ENCODE results near the gene EPYC. TPM values are rescaled to one million over a fixed set of nuclear protein-coding genes. Genes with fewer than 3 reads are reported as not detected.

The EPYC gene
- total and polyA plus RNA-seq, 7 donors, result not detected

GRCh38 chr12:90964616-90965015 lies 40.2 kb downstream of the EPYC start:
- DNase-seq, result no peak
- TF ChIP-seq CTCF (IDR thresholded peaks at IDR 0.05), result no peak
- 56 to 65% (median 59%) methylated on average over 2 of the region's 2 CpGs for WGBS, 3 donors
- Histone ChIP-seq H3K27me3 (ENCODE audit: insufficient read depth in 3 of 3, low read length in 2 of 3) (no peaks in the 10 kb centered on the region), H3K4me3 (no peak overlapping the region), H3K27ac (no peak overlapping the region), H3K36me3 (ENCODE audit: insufficient read depth in 1 of 2, low read depth in 1 of 2) (no peaks in the 10 kb centered on the region), H3K9me3 (no peaks in the 10 kb centered on the region), H3K4me1 (no peaks in the 10 kb centered on the region)
- intact Hi-C loops (cut with DNase I), result no loop called here
- ATAC-seq, result no peak

- H3K36me3 ChIP-seq (ENCODE audit: insufficient read depth in 1 of 2, low read depth in 1 of 2), result no peaks in the 10 kb centered on the region
- H3K4me3 ChIP-seq, result no peak overlapping the region
- H3K9me3 ChIP-seq, result no peaks in the 10 kb centered on the region
- H3K27me3 ChIP-seq (ENCODE audit: insufficient read depth in 3 of 3, low read length in 2 of 3), result no peaks in the 10 kb centered on the region
- 56 to 62% (median 57%) methylated on average over 6 of the region's 6 CpGs for WGBS, 3 donors
- TF ChIP-seq CTCF (IDR thresholded peaks at IDR 0.05), result no peak
- no peak overlapping the region for H3K27ac ChIP-seq
- DNase-seq (no peak), ATAC-seq (peak in 2 of 4 donors; percentile 53 to 56)
- intact Hi-C loops (cut with DNase I), result no loop called here
- H3K4me1 ChIP-seq, result no peaks in the 10 kb centered on the region
Measured at GRCh38 chr12:90963946-90964345, 40.8 kb downstream of the EPYC start.

- no peak for ATAC-seq
Measured at GRCh38 chr12:90961154-90961553, 43.6 kb downstream of the EPYC start.

GRCh38 chr12:90959538-90960139 lies 45.1 kb downstream of the EPYC start:
- ATAC-seq (peak in 2 of 4 donors; percentile 49 to 79), DNase-seq (no peak)
- Histone ChIP-seq H3K27ac (no peak overlapping the region), H3K27me3 (ENCODE audit: insufficient read depth in 3 of 3, low read length in 2 of 3) (no peaks in the 10 kb centered on the region), H3K4me1 (no peaks in the 10 kb centered on the region), H3K9me3 (no peaks in the 10 kb centered on the region), H3K4me3 (no peak overlapping the region), H3K36me3 (ENCODE audit: insufficient read depth in 1 of 2, low read depth in 1 of 2) (no peaks in the 10 kb centered on the region)
- 3 to 17% (median 9%) methylated on average over 4 of the region's 4 CpGs for WGBS, 3 donors
- TF ChIP-seq CTCF (IDR thresholded peaks at IDR 0.05), result peak; percentile 70
- intact Hi-C loops (cut with DNase I), result no loop called here

More at GRCh38 chr12:90961154-90961553, 43.6 kb downstream of the EPYC start:
- Histone ChIP-seq H3K4me3 (no peak overlapping the region), H3K27me3 (ENCODE audit: insufficient read depth in 3 of 3, low read length in 2 of 3) (no peaks in the 10 kb centered on the region), H3K36me3 (ENCODE audit: insufficient read depth in 1 of 2, low read depth in 1 of 2) (no peaks in the 10 kb centered on the region), H3K27ac (no peak overlapping the region), H3K9me3 (no peaks in the 10 kb centered on the region), H3K4me1 (no peaks in the 10 kb centered on the region)
- intact Hi-C loops (cut with DNase I), result no loop called here
- DNase-seq, result no peak
- TF ChIP-seq CTCF (IDR thresholded peaks at IDR 0.05), result no peak
- 79 to 90% (median 80%) methylated on average over 4 of the region's 4 CpGs for WGBS, 3 donors

GRCh38 chr12:90959032-90959431 lies 45.7 kb downstream of the EPYC start:
- Histone ChIP-seq H3K36me3 (ENCODE audit: insufficient read depth in 1 of 2, low read depth in 1 of 2) (no peaks in the 10 kb centered on the region), H3K9me3 (no peaks in the 10 kb centered on the region), H3K4me3 (no peak overlapping the region), H3K27me3 (ENCODE audit: insufficient read depth in 3 of 3, low read length in 2 of 3) (no peaks in the 10 kb centered on the region), H3K4me1 (no peaks in the 10 kb centered on the region), H3K27ac (no peak overlapping the region)
- TF ChIP-seq CTCF (IDR thresholded peaks at IDR 0.05), result no peak
- WGBS, 3 donors, result 64 to 71% (median 68%) methylated on average over 4 of the region's 4 CpGs
- no peak for DNase-seq
- intact Hi-C loops (cut with DNase I), result no loop called here
- ATAC-seq, result no peak
